ENCODE results near the gene DEF6.
"Not testable (repeated sequence)": the region's sequence is repeated elsewhere in the genome, so short reads cannot be mapped to it uniquely, and the experiment has no call there.

The DEF6 gene

GRCh38 chr6:35311390-35312075, 13.9 kb downstream of the DEF6 start:
- peak; percentile 35 for DNase-seq

GRCh38 chr6:35312076-35312800, 14.6 kb downstream of the DEF6 start:
- no peak for DNase-seq

GRCh38 chr6:35312807-35313206, 15.2 kb downstream of the DEF6 start:
- no peak for DNase-seq

GRCh38 chr6:35317483-35318195, 20.0 kb downstream of the DEF6 start:
- no peak for DNase-seq

- DNase-seq, result no peak
Measured at GRCh38 chr6:35318196-35319171, 20.9 kb downstream of the DEF6 start.

- no peak for DNase-seq
Measured at GRCh38 chr6:35319346-35320030, 21.9 kb downstream of the DEF6 start.

- DNase-seq, result no peak
Measured at GRCh38 chr6:35320031-35320410, 22.4 kb downstream of the DEF6 start.

- DNase-seq, result no peak
Measured at GRCh38 chr6:35321091-35321490, 23.5 kb downstream of the DEF6 start.

- DNase-seq, result peak; percentile 87
Measured at GRCh38 chr6:35327349-35328027, 29.9 kb downstream of the DEF6 start.

GRCh38 chr6:35328108-35328723, 30.6 kb downstream of the DEF6 start:
- no peak for DNase-seq

GRCh38 chr6:35328965-35329364, 31.3 kb downstream of the DEF6 start:
- not testable (repeated sequence) for DNase-seq

- DNase-seq, result no peak
Measured at GRCh38 chr6:35330541-35331119, 33.0 kb downstream of the DEF6 start.

GRCh38 chr6:35332074-35332887, 34.7 kb downstream of the DEF6 start:
- DNase-seq, result peak; percentile 56

- no peak for DNase-seq
Measured at GRCh38 chr6:35341557-35341956, 43.9 kb downstream of the DEF6 start.

GRCh38 chr6:35342258-35343091, 44.9 kb downstream of the DEF6 start, which contains the start of gene PPARD:
Gene PPARD, plus strand, starts transcription at chr6:35342558. Its CDS starts 68,530 bp downstream, at chr6:35411088.
- peak; percentile 96 for DNase-seq

GRCh38 chr6:35343092-35343834, 45.6 kb downstream of the DEF6 start:
- peak; percentile 82 for DNase-seq

- DNase-seq, result peak; percentile 48
Measured at GRCh38 chr6:35343835-35344550, 46.4 kb downstream of the DEF6 start.

All from hematopoietic multipotent progenitor cell treated with erythropoietin and hydrocortisone succinate and interleukin-3 and kit ligand, for 6 days (in vitro differentiated cells).